ENCODE measurements around the gene CCNT2. TPM values are rescaled to one million over a fixed set of nuclear protein-coding genes. Genes with fewer than 3 reads are reported as not detected.

The CCNT2 gene
- polyA plus RNA-seq, 1 of the 3 experiments (the other 2 are of a cell fraction) = 5.3 TPM

GRCh38 chr2:134917888-134918525 lies 615 bp upstream of the CCNT2 start:
- Histone ChIP-seq H3K4me1 (ENCODE audit: control insufficient read depth in 1 of 2, insufficient read depth in 2 of 2, low read depth in 1 of 2, low read length in 1 of 2) (peaks cover 6 to 12% of the 10 kb centered on the region in 2 experiments; a peak in 2 of 4 replicates), H3K79me2 (ENCODE audit: insufficient read depth) (peaks cover 42% of the 10 kb centered on the region), H3F3A (replicated peaks; ENCODE audit: insufficient read depth) (peaks cover 7% of the 10 kb centered on the region), H3K36me3 (replicated peaks in 1 of 2; ENCODE audit: control insufficient read depth in 1 of 2, insufficient read depth in 2 of 2, low read length in 1 of 2) (peaks cover 4 to 16% of the 10 kb centered on the region in 2 experiments), H2AFZ (ENCODE audit: low read depth) (peak overlapping the region; percentile 97), H3K27ac (ENCODE audit: low read depth in 2 of 2, low read length in 1 of 2) (peak overlapping the region; percentile 96 to 97), H3K4me3 (ENCODE audit: low read depth in 2 of 2, low read length in 1 of 2) (peak overlapping the region; percentile 74 to 82), H3K4me2 (peak overlapping the region; percentile 81), H3K9ac (peak overlapping the region; percentile 99), H3K9me2 (no peaks in the 10 kb centered on the region), H3K27me3 (ENCODE audit: insufficient read depth) (no peaks in the 10 kb centered on the region), H3K9me3 (no peaks in the 10 kb centered on the region), H4K20me1 (ENCODE audit: insufficient read depth) (peaks cover 37% of the 10 kb centered on the region)
- 2% methylated on average over 38 of the region's 38 CpGs for WGBS (ENCODE audit: low lambda C conversion rate)
- no peak for DNase-seq
- no peak for TF ChIP-seq TEAD4 (IDR thresholded peaks at IDR 0.05; ENCODE audit: borderline replicate concordance, insufficient read depth)
- TF ChIP-seq ELF1 (IDR thresholded peaks at IDR 0.05) = 0 out of 2 replicates have a peak, but pooled peaks have one; percentile 7
- no peak for TF ChIP-seq USF1 (IDR thresholded peaks at IDR 0.05; ENCODE audit: borderline replicate concordance, low read depth)
- no peak for TF ChIP-seq MEF2A (IDR thresholded peaks at IDR 0.05; ENCODE audit: borderline replicate concordance, low read depth)
- no peak for TF ChIP-seq JUND (IDR thresholded peaks at IDR 0.05)
- TF ChIP-seq YY1 (IDR thresholded peaks at IDR 0.05; ENCODE audit: low read depth) = peak; percentile 41; the same call in 1 of the 2 replicates
- 0 out of 2 replicates have a peak, but pooled peaks have one; percentile 19 for TF ChIP-seq NRF1 (IDR thresholded peaks at IDR 0.05; ENCODE audit: low read depth, low read length)
- TF ChIP-seq RCOR1 (IDR thresholded peaks at IDR 0.05; ENCODE audit: low read length) = peak; percentile 52
- TF ChIP-seq MAX (IDR thresholded peaks at IDR 0.05; ENCODE audit: low read depth) = peak; percentile 73
- TF ChIP-seq TAF1 (IDR thresholded peaks at IDR 0.05; ENCODE audit: borderline replicate concordance, low read depth, low read length) = peak; percentile 63; the same call in 1 of the 2 replicates
- 0 out of 2 replicates have a peak, but pooled peaks have one; percentile 39 for TF ChIP-seq GABPA (IDR thresholded peaks at IDR 0.05; ENCODE audit: low read depth)
- TF ChIP-seq POLR2AphosphoS5 (IDR thresholded peaks at IDR 0.05; ENCODE audit: low read depth, low read length) = peak; percentile 87
- TF ChIP-seq PBX3 (IDR thresholded peaks at IDR 0.05) = 0 out of 2 replicates have a peak, but pooled peaks have one; percentile 14
- TF ChIP-seq SIN3A (IDR thresholded peaks at IDR 0.05; ENCODE audit: borderline replicate concordance, low read depth, low read length) = peak; percentile 35; the same call in 1 of the 2 replicates
- no peak for TF ChIP-seq FOXM1 (IDR thresholded peaks at IDR 0.05; ENCODE audit: low read depth)
- peak; percentile 25; the same call in 1 of the 2 replicates for TF ChIP-seq CTCF (IDR thresholded peaks at IDR 0.05)
- TF ChIP-seq MXI1 (IDR thresholded peaks at IDR 0.05; ENCODE audit: low read depth, low read length) = peak; percentile 79; the same call in 1 of the 2 replicates
- ChIA-PET POLR2A (interaction anchor here (0.6 to 1.3 kb wide), 4 partner anchors 9 to 825 kb away, joined by 3 to 4 read pairs (median 3); no protein-coding TSS in a partner anchor), CTCF (interaction anchor here (0.6 to 2.4 kb wide), 5 partner anchors 10 to 796 kb away, joined by 3 to 6 read pairs (median 3); no protein-coding TSS in a partner anchor)
